DOHH2 (cell line): Measurements from ENCODE around the gene IPO9.

Experiments used
- H3F3A ChIP-seq: fragments of 200-600 bp; sonication (generic), shearing (Covaris generic); 2 replicates; pipeline ENCODE4 v1.6.0; 2016; ENCODE audit warnings: antibody characterized with exemption, mild to moderate bottlenecking; ENCODE audit not compliant: control insufficient read depth, insufficient read depth
- H3K27ac ChIP-seq: fragments of 200-600 bp; sonication (generic); 2 replicates; pipeline ENCODE4 v1.5.1; 2014; ENCODE audit warnings: low read depth, mild to moderate bottlenecking, low read length, moderate library complexity
- H3K27me3 ChIP-seq: fragments of 200-600 bp; sonication (generic); 2 replicates; pipeline ENCODE4 v1.6.1; 2014; ENCODE audit warnings: mild to moderate bottlenecking, low read length, mixed read lengths; ENCODE audit not compliant: control insufficient read depth
- H3K36me3 ChIP-seq: fragments of 200-600 bp; sonication (generic); 2 replicates; pipeline ENCODE4 v1.6.1; 2014; ENCODE audit warnings: mild to moderate bottlenecking, low read length, moderate library complexity, mixed read lengths; ENCODE audit not compliant: control insufficient read depth
- H3K4me1 ChIP-seq: fragments of 200-600 bp; sonication (generic); 2 replicates; pipeline ENCODE4 v1.6.1; 2014; ENCODE audit warnings: mild to moderate bottlenecking, low read length, mixed read lengths; ENCODE audit not compliant: control insufficient read depth
- H3K4me2 ChIP-seq: fragments of 200-600 bp; sonication (generic); 2 replicates; pipeline ENCODE4 v1.6.0; 2014; ENCODE audit warnings: mild to moderate bottlenecking, low read length, moderate library complexity
- H3K4me3 ChIP-seq: fragments of 200-600 bp; sonication (generic); 2 replicates; pipeline ENCODE4 v1.5.1; 2014; ENCODE audit warnings: mild to moderate bottlenecking, low read length, mixed read lengths
- H3K79me2 ChIP-seq: fragments of 200-600 bp; sonication (generic); 2 replicates; pipeline ENCODE4 v1.6.1; 2014; ENCODE audit warnings: mild to moderate bottlenecking, low read length, mixed read lengths; ENCODE audit not compliant: control insufficient read depth
- H3K9me2 ChIP-seq: fragments of 200-600 bp; sonication (generic); replicated peaks from 2 replicates; pipeline ENCODE4 v1.6.1; 2014; ENCODE audit warnings: mild to moderate bottlenecking, low read length, mixed read lengths; ENCODE audit not compliant: control insufficient read depth
- H3K9me3 ChIP-seq: fragments of 200-600 bp; sonication (generic); 2 replicates; pipeline ENCODE4 v1.6.1; 2014; ENCODE audit warnings: antibody characterized with exemption, low read length, mixed read lengths; ENCODE audit not compliant: control insufficient read depth, insufficient read depth
- H4K20me1 ChIP-seq: fragments of 200-600 bp; sonication (generic); 2 replicates; pipeline ENCODE4 v1.6.0; 2014; ENCODE audit warnings: low read depth, mild to moderate bottlenecking, antibody characterized with exemption, low read length, moderate library complexity; ENCODE audit not compliant: control insufficient read depth, insufficient read depth
- EZH2phosphoT487 ChIP-seq: fragments of 200-600 bp; sonication (generic); IDR thresholded peaks from 2 replicates; pipeline ENCODE4 v1.6.1; 2017; ENCODE audit warnings: borderline replicate concordance, mild to moderate bottlenecking, antibody characterized with exemption, low read length, moderate library complexity, mixed read lengths
- TF ChIP-seq, protein P1 (sequence below): fragments of 200-600 bp; sonication (generic); IDR thresholded peaks from one replicate; pipeline ENCODE4 v1.5.1; 2014; ENCODE audit warnings: antibody characterized with exemption, mild to moderate bottlenecking, low read depth, low read length; ENCODE audit not compliant: poor library complexity, severe bottlenecking

The IPO9 gene

GRCh38 chr1:201930803-201931202, 101.8 kb downstream of the IPO9 start:
- H3K36me3 ChIP-seq = no peaks in the 10 kb centered on the region
- H3K79me2 ChIP-seq = no peaks in the 10 kb centered on the region
- H3F3A ChIP-seq = no peaks in the 10 kb centered on the region
- H3K9me2 ChIP-seq = no peaks in the 10 kb centered on the region
- H4K20me1 ChIP-seq = no peaks in the 10 kb centered on the region
- TF ChIP-seq EZH2phosphoT487 = no peak
- TF ChIP-seq, protein P1, sequence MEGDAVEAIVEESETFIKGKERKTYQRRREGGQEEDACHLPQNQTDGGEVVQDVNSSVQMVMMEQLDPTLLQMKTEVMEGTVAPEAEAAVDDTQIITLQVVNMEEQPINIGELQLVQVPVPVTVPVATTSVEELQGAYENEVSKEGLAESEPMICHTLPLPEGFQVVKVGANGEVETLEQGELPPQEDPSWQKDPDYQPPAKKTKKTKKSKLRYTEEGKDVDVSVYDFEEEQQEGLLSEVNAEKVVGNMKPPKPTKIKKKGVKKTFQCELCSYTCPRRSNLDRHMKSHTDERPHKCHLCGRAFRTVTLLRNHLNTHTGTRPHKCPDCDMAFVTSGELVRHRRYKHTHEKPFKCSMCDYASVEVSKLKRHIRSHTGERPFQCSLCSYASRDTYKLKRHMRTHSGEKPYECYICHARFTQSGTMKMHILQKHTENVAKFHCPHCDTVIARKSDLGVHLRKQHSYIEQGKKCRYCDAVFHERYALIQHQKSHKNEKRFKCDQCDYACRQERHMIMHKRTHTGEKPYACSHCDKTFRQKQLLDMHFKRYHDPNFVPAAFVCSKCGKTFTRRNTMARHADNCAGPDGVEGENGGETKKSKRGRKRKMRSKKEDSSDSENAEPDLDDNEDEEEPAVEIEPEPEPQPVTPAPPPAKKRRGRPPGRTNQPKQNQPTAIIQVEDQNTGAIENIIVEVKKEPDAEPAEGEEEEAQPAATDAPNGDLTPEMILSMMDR = no peak
- no peak overlapping the region for H3K4me3 ChIP-seq
- no peak overlapping the region for H3K4me2 ChIP-seq
- no peaks in the 10 kb centered on the region for H3K9me3 ChIP-seq
- H3K4me1 ChIP-seq = no peaks in the 10 kb centered on the region
- H3K27me3 ChIP-seq = peaks cover 12% of the 10 kb centered on the region
- H3K27ac ChIP-seq = no peak overlapping the region
